ENCODE data around the gene C16orf74.

The C16orf74 gene

GRCh38 chr16:85674828-85675227 is 76.1 kb downstream of the C16orf74 start:
- no peak for DNase-seq (ENCODE audit: low read depth in 2 of 2)

- DNase-seq (ENCODE audit: low read depth in 2 of 2): no peak
These were observed 76.5 kb downstream of the C16orf74 start for GRCh38 chr16:85674418-85674755.

GRCh38 chr16:85673529-85674417 is 77.1 kb downstream of the C16orf74 start:
- DNase-seq (ENCODE audit: low read depth in 2 of 2): no peak

- no peak for DNase-seq (ENCODE audit: low read depth in 2 of 2)
These were observed 80.1 kb downstream of the C16orf74 start for GRCh38 chr16:85670840-85671239.

- no peak for DNase-seq (ENCODE audit: low read depth in 2 of 2)
These were observed 82.0 kb downstream of the C16orf74 start for GRCh38 chr16:85668676-85669424.

- no peak for DNase-seq (ENCODE audit: low read depth in 2 of 2)
These were observed 83.0 kb downstream of the C16orf74 start for GRCh38 chr16:85667841-85668413.

- DNase-seq (ENCODE audit: low read depth in 2 of 2): no peak
These were observed 83.6 kb downstream of the C16orf74 start for GRCh38 chr16:85667261-85667660.

GRCh38 chr16:85665929-85666328 is 85.0 kb downstream of the C16orf74 start:
- DNase-seq (ENCODE audit: low read depth in 2 of 2): no peak

GRCh38 chr16:85665373-85665740 is 85.5 kb downstream of the C16orf74 start:
- no peak for DNase-seq (ENCODE audit: low read depth in 2 of 2)

GRCh38 chr16:85664580-85665372 is 86.1 kb downstream of the C16orf74 start:
- DNase-seq (ENCODE audit: low read depth in 2 of 2): no peak

GRCh38 chr16:85663891-85664321 is 87.0 kb downstream of the C16orf74 start:
- no peak for DNase-seq (ENCODE audit: low read depth in 2 of 2)

- DNase-seq (ENCODE audit: low read depth in 2 of 2): no peak
These were observed 87.7 kb downstream of the C16orf74 start for GRCh38 chr16:85662976-85663830.

GRCh38 chr16:85662482-85662812 is 88.4 kb downstream of the C16orf74 start:
- DNase-seq (ENCODE audit: low read depth in 2 of 2): no peak

- DNase-seq (ENCODE audit: low read depth in 2 of 2): no peak
These were observed 89.0 kb downstream of the C16orf74 start for GRCh38 chr16:85661740-85662481.

- no peak for DNase-seq (ENCODE audit: low read depth in 2 of 2)
These were observed 89.8 kb downstream of the C16orf74 start for GRCh38 chr16:85660843-85661739.

GRCh38 chr16:85659805-85660511 is 90.9 kb downstream of the C16orf74 start:
- DNase-seq (ENCODE audit: low read depth in 2 of 2): peak; percentile 14 to 47

GRCh38 chr16:85659336-85659735 is 91.6 kb downstream of the C16orf74 start:
- no peak for DNase-seq (ENCODE audit: low read depth in 2 of 2)

- no peak for DNase-seq (ENCODE audit: low read depth in 2 of 2)
These were observed 92.2 kb downstream of the C16orf74 start for GRCh38 chr16:85658504-85659326.

Data from stimulated activated CD8-positive, alpha-beta memory T cell treated with anti-CD3 and anti-CD28 coated beads, Interleukin-7, amount 100 ng/mL, for 1 hour (primary cell).